Measurements from ENCODE around the gene HM13. TPM values are rescaled to one million over a fixed set of nuclear protein-coding genes. Genes with fewer than 3 reads are reported as not detected.

Gene HM13
- total and polyA plus RNA-seq, 2 of the 13 experiments (the other 11 are each of a cell fraction or from before 2014, with no cell fraction given) = 118 to 243 TPM

DNA sequence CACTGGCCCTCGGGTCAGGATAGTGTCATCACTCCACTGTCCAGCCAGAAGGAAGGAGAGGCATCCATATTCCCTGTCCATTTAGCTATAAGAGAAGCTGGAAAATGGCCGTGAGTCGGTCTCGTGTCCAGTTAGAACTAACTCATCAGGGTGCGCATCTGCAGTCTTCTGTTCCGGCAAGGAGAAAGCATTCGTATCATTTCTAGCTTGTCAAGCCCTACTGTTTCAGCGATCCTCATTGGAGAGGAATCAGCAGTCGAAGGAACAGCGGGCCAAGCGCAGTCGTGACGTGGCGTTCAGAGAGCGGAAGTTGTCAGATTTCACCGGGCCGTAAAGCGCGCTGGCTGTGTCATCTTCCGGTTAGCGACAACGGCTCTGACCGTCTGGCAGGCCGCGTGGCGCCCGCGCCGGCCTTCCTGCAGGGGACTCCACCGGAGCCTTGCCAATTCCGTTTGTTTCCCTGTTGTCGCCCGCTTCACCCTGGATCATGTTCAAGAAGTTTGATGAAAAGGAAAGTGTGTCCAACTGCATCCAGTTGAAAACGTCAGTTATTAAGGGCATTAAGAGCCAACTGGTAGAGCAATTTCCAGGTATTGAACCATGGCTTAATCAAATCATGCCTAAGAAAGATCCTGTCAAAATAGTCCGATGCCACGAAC, 32.9 kb downstream of the HM13 start (continued):
- TF ChIP-seq, protein P1, sequence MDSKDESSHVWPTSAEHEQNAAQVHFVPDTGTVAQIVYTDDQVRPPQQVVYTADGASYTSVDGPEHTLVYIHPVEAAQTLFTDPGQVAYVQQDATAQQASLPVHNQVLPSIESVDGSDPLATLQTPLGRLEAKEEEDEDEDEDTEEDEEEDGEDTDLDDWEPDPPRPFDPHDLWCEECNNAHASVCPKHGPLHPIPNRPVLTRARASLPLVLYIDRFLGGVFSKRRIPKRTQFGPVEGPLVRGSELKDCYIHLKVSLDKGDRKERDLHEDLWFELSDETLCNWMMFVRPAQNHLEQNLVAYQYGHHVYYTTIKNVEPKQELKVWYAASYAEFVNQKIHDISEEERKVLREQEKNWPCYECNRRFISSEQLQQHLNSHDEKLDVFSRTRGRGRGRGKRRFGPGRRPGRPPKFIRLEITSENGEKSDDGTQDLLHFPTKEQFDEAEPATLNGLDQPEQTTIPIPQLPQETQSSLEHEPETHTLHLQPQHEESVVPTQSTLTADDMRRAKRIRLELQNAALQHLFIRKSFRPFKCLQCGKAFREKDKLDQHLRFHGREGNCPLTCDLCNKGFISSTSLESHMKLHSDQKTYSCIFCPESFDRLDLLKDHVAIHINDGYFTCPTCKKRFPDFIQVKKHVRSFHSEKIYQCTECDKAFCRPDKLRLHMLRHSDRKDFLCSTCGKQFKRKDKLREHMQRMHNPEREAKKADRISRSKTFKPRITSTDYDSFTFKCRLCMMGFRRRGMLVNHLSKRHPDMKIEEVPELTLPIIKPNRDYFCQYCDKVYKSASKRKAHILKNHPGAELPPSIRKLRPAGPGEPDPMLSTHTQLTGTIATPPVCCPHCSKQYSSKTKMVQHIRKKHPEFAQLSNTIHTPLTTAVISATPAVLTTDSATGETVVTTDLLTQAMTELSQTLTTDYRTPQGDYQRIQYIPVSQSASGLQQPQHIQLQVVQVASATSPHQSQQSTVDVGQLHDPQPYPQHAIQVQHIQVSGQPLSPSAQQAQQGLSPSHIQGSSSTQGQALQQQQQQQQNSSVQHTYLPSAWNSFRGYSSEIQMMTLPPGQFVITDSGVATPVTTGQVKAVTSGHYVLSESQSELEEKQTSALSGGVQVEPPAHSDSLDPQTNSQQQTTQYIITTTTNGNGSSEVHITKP (CRISPR knock-in tag; IDR thresholded peaks at IDR 0.05; ENCODE audit: low read depth) = no peak
- TF ChIP-seq ZSCAN29 (CRISPR knock-in tag; conservative IDR thresholded peaks at IDR 0.05) (no peak), EP300 (IDR thresholded peaks at IDR 0.05; ENCODE audit: low read depth in 2 of 2, low read length in 2 of 2) (no peak), EP300 (CRISPR knock-in tag; IDR thresholded peaks at IDR 0.05; ENCODE audit: borderline replicate concordance) (no peak), KDM5A (IDR thresholded peaks at IDR 0.05; ENCODE audit: borderline replicate concordance, low read length) (peak; percentile 88), ZBTB7A (CRISPR knock-in tag; IDR thresholded peaks at IDR 0.05) (no peak), TAF1 (CRISPR knock-in tag; IDR thresholded peaks at IDR 0.05) (peak; percentile 85), SOX5 (CRISPR knock-in tag; IDR thresholded peaks at IDR 0.05; ENCODE audit: borderline replicate concordance) (no peak; the same call in 1 of the 2 replicates), ZNF546 (CRISPR knock-in tag; conservative IDR thresholded peaks at IDR 0.05) (0 out of 2 replicates have a peak, but pooled peaks have one; percentile 40), ZFYVE20 (CRISPR knock-in tag; IDR thresholded peaks at IDR 0.05; ENCODE audit: borderline replicate concordance, low read depth) (no peak), BORCS8-MEF2B (CRISPR knock-in tag; IDR thresholded peaks at IDR 0.05) (peak; percentile 89), ZNF337 (CRISPR knock-in tag; IDR thresholded peaks at IDR 0.05; ENCODE audit: borderline replicate concordance, low read depth) (no peak), FOXP1 (IDR thresholded peaks at IDR 0.05) (no peak), FOXP1 (CRISPR knock-in tag; IDR thresholded peaks at IDR 0.05) (no peak), MATR3 (CRISPR knock-in tag; IDR thresholded peaks at IDR 0.05) (no peak), PCBP1 (IDR thresholded peaks at IDR 0.05; ENCODE audit: borderline replicate concordance, low read depth, low read length) (no peak), ARNT (IDR thresholded peaks at IDR 0.05) (no peak), AGO2 (optimal IDR thresholded peaks at IDR 0.05; ENCODE audit: low read depth, low read length) (peak; percentile 83), TEAD2 (CRISPR knock-in tag; IDR thresholded peaks at IDR 0.05) (no peak), RAD21 (CRISPR knock-in tag; IDR thresholded peaks at IDR 0.05) (peak; percentile 37; the same call in 1 of the 2 replicates), MTA3 (CRISPR knock-in tag; IDR thresholded peaks at IDR 0.05) (no peak), BRD4 (CRISPR knock-in tag; IDR thresholded peaks at IDR 0.05) (peak; percentile 81), TCF12 (IDR thresholded peaks at IDR 0.05) (no peak), TCF12 (CRISPR knock-in tag; IDR thresholded peaks at IDR 0.05) (no peak)
- TF ChIP-seq, protein P2, sequence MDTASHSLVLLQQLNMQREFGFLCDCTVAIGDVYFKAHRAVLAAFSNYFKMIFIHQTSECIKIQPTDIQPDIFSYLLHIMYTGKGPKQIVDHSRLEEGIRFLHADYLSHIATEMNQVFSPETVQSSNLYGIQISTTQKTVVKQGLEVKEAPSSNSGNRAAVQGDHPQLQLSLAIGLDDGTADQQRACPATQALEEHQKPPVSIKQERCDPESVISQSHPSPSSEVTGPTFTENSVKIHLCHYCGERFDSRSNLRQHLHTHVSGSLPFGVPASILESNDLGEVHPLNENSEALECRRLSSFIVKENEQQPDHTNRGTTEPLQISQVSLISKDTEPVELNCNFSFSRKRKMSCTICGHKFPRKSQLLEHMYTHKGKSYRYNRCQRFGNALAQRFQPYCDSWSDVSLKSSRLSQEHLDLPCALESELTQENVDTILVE (CRISPR knock-in tag; IDR thresholded peaks at IDR 0.05) = 0 out of 2 replicates have a peak, but pooled peaks have one; percentile 45
- TF ChIP-seq, protein P3, sequence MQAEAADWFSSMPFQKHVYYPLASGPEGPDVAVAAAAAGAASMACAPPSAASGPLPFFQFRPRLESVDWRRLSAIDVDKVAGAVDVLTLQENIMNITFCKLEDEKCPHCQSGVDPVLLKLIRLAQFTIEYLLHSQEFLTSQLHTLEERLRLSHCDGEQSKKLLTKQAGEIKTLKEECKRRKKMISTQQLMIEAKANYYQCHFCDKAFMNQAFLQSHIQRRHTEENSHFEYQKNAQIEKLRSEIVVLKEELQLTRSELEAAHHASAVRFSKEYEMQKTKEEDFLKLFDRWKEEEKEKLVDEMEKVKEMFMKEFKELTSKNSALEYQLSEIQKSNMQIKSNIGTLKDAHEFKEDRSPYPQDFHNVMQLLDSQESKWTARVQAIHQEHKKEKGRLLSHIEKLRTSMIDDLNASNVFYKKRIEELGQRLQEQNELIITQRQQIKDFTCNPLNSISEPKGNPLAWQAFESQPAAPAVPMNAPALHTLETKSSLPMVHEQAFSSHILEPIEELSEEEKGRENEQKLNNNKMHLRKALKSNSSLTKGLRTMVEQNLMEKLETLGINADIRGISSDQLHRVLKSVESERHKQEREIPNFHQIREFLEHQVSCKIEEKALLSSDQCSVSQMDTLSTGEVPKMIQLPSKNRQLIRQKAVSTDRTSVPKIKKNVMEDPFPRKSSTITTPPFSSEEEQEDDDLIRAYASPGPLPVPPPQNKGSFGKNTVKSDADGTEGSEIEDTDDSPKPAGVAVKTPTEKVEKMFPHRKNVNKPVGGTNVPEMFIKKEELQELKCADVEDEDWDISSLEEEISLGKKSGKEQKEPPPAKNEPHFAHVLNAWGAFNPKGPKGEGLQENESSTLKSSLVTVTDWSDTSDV (CRISPR knock-in tag; IDR thresholded peaks at IDR 0.05) = 0 out of 2 replicates have a peak, but pooled peaks have one; percentile 72

Data from HepG2 (cell line).